ENCODE data around the gene SELENON. TPM values are rescaled to one million over a fixed set of nuclear protein-coding genes. Genes with fewer than 3 reads are reported as not detected.

SELENON gene, protein sequence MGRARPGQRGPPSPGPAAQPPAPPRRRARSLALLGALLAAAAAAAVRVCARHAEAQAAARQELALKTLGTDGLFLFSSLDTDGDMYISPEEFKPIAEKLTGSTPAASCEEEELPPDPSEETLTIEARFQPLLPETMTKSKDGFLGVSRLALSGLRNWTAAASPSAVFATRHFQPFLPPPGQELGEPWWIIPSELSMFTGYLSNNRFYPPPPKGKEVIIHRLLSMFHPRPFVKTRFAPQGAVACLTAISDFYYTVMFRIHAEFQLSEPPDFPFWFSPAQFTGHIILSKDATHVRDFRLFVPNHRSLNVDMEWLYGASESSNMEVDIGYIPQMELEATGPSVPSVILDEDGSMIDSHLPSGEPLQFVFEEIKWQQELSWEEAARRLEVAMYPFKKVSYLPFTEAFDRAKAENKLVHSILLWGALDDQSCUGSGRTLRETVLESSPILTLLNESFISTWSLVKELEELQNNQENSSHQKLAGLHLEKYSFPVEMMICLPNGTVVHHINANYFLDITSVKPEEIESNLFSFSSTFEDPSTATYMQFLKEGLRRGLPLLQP
- 41.0 and 44.0 TPM in 2 replicates for total RNA-seq

DNA sequence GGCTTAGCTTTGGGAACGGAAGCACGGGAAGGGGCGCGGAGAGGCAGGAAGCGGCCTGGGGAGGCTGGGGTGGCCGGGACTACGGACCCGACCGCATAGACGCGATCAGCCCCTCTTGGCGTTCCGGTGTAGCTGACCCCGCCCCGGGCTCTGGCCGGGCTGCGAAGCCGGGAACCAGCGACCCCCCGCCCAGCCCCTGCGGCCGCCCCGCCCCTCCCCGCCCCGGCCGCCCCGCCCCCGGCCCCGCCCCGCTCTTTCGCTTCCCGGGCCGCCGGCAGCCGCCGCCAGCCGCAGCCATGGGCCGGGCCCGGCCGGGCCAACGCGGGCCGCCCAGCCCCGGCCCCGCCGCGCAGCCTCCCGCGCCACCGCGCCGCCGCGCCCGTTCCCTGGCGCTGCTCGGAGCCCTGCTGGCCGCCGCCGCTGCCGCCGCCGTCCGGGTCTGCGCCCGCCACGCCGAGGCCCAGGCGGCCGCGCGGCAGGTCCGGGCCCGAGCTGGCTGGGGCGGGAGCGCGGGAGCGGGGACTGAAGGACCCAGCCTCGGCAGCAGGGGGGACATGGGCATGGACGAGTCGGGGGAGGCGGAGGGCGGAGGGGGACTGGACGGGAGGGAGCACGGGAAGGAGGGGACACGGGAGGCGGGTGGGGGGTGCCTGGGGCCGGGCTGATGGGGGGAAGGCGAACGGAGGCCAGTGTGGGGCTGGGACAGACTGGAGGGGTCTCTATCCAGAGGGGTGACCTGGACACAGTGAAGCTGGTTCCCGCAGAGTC is at the start of gene SELENON:
SELENON (plus strand) TSS at position 259 of the 768 bp plus-strand sequence; CDS start at position 297, 38 bp downstream.

DNA sequence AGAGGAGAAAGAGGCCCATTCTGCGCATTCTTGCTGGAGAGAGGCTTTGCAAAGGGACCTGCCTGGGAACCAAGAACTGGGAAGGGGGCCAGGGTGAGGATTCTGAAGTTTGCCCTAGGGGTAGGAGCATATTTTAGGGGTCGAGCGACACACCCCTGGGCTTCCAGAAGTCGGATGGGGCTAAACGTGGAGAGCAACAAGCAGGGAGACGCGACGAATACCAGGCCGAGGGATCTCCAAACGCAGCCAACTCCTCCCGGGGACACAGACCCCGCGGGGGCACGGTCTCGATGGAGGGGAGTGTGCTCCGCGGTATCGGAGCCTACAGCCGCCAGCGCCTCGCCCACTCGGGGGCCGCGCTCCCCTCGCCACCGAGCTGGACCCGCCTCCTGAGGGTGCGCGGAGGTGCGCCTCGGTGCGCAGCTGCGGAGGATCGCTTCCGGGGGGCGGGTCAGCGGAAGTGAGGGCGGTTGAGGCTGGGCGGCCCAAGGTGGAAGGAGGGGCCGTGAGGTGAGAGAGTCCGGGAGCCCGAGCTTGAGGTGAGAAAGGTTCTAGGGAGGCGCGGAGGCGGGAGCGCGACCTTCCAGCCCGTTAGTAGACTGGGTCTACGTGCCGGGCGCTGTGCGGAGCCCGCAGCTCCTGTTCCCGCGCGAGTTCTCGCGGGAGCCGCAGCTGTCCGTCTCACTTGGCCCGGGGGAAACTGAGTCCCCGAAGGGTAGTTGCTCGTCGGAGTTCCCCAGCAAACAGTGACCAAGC is 19.7 kb downstream of the SELENON start, which contains the start of gene MTFR1L:
MTFR1L (plus strand) TSS at position 464 of the 756 bp plus-strand sequence. CDS start 3,151 bp downstream, outside the sequence.

DNA sequence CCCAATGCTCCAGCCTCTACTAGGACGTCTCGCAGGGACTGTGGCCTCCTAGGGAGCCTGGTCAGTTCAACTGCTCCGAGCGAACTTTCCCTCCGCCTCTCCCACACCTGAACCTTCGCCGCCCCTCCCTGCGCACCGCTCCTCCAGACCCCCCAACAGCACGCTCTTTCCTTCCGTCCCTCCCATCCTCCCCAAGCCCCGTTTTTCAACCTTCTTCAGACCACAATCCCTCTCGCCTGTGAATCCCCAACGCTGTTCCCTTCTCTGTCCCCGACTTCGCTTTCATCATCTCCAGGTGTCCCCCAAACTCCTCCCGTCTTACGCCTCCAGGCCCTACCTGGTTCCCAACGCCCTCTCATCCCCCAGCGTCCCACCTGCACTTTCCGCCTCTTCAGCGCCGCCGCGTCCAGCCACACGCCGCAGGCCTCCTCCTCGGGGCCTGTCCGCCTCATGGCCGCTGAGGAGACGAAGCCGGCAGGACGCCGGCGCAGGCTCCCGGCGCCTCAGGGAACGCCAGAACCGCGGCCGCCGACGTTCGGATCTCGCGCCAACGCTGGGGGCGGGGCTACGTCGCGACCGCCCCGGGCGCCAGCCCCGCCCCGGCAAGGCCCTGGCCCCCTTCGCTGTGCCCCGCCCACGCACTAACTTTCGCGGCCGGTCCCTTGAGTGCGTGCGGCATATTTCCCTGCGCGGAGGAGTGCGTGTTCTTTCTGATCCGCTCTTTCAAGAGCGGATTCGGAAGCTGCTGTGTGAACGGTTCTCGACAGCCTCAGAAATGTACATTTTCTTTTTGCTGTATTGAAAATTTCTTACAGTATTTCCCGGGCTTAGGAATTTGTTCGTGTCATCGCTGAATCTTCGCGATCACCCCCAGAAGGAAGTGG is 59.2 kb downstream of the SELENON start, which contains the start of gene AUNIP:
AUNIP (minus strand) TSS at position 552 of the 884 bp plus-strand sequence; CDS start at position 452, 100 bp downstream.

Other genes with a start within 250 kb of the SELENON start
- gene MAN1C1, start 183.4 kb upstream of the SELENON start, total RNA-seq: 0.59 and 1.0 TPM in 2 replicates
- 35.6 and 40.6 TPM in 2 replicates for gene MTFR1L, start 19.8 kb downstream of the SELENON start, total RNA-seq
- 5.1 and 9.1 TPM in 2 replicates for gene AUNIP, start 59.3 kb downstream of the SELENON start, total RNA-seq
- 8.1 and 8.9 TPM in 2 replicates for gene PAQR7, start 75.5 kb downstream of the SELENON start, total RNA-seq
- 278 and 372 TPM in 2 replicates for gene STMN1, start 106.2 kb downstream of the SELENON start, total RNA-seq
- gene PAFAH2, start 197.9 kb downstream of the SELENON start, total RNA-seq: 9.7 and 14.5 TPM in 2 replicates
- 0.30 and 0.34 TPM in 2 replicates for gene EXTL1, start 221.6 kb downstream of the SELENON start, total RNA-seq
- gene SLC30A2, start 245.9 kb downstream of the SELENON start, total RNA-seq: not detected in 2 replicates

Data from bronchus fibroblast of lung (primary cell).